HG03280 (cell line): ENCODE results near the gene NFKB1.
A peak's percentile ranks its signal among the peaks of the same experiment; 100 is the strongest.
"Not testable (repeated sequence)": the region's sequence is repeated elsewhere in the genome, so short reads cannot be mapped to it uniquely, and the experiment has no call there.

Source experiments
- ATAC-seq: cut with Tn5 transposase; IDR thresholded peaks from one replicate; pipeline ENCODE4 v1.9.1; 2021; ENCODE audit warnings: mild to moderate bottlenecking, moderate library complexity; ENCODE audit not compliant: unreplicated experiment

Gene NFKB1

GRCh38 chr4:102593147-102593546, 92.0 kb downstream of the NFKB1 start:
- ATAC-seq = no peak

- ATAC-seq = no peak
Measured at GRCh38 chr4:102594000-102594399, 92.8 kb downstream of the NFKB1 start.

GRCh38 chr4:102596532-102596931, 95.4 kb downstream of the NFKB1 start:
- ATAC-seq = no peak

GRCh38 chr4:102598086-102598761, 97.1 kb downstream of the NFKB1 start:
- ATAC-seq = peak; percentile 37

- ATAC-seq = peak; percentile 63
Measured at GRCh38 chr4:102598762-102599374, 97.7 kb downstream of the NFKB1 start.

- peak; percentile 23 for ATAC-seq
Measured at GRCh38 chr4:102599455-102599854, 98.3 kb downstream of the NFKB1 start.

- no peak for ATAC-seq
Measured at GRCh38 chr4:102599886-102600285, 98.7 kb downstream of the NFKB1 start.

- no peak for ATAC-seq
Measured at GRCh38 chr4:102600689-102601088, 99.5 kb downstream of the NFKB1 start.

- no peak for ATAC-seq
Measured at GRCh38 chr4:102601586-102602227, 100.5 kb downstream of the NFKB1 start.

- ATAC-seq = no peak
Measured at GRCh38 chr4:102604222-102604940, 103.2 kb downstream of the NFKB1 start.

GRCh38 chr4:102606261-102606660, 105.1 kb downstream of the NFKB1 start:
- ATAC-seq = no peak

- no peak for ATAC-seq
Measured at GRCh38 chr4:102606846-102607450, 105.8 kb downstream of the NFKB1 start.

GRCh38 chr4:102608190-102608589, 107.0 kb downstream of the NFKB1 start:
- no peak for ATAC-seq

GRCh38 chr4:102610007-102610406, 108.8 kb downstream of the NFKB1 start:
- ATAC-seq = no peak

- no peak for ATAC-seq
Measured at GRCh38 chr4:102610476-102610875, 109.3 kb downstream of the NFKB1 start.

- no peak for ATAC-seq
Measured at GRCh38 chr4:102612210-102612609, 111.1 kb downstream of the NFKB1 start.

- ATAC-seq = no peak
Measured at GRCh38 chr4:102612824-102613366, 111.7 kb downstream of the NFKB1 start.

GRCh38 chr4:102614801-102615200, 113.6 kb downstream of the NFKB1 start:
- no peak for ATAC-seq

GRCh38 chr4:102616636-102617035, 115.5 kb downstream of the NFKB1 start:
- no peak for ATAC-seq

GRCh38 chr4:102619021-102619420, 117.9 kb downstream of the NFKB1 start:
- not testable (repeated sequence) for ATAC-seq
